SW480 (cell line): ENCODE data around the gene ZNF705A.
"Not testable (repeated sequence)": the region's sequence is repeated elsewhere in the genome, so short reads cannot be mapped to it uniquely, and the experiment has no call there.

ENCODE experiments used
- DNase-seq: peaks from one replicate; pipeline ENCODE4 v3.0.0-alpha.2; 2016; ENCODE audit warnings: low spot score

Gene ZNF705A

GRCh38 chr12:8184206-8184605, 27.4 kb downstream of the ZNF705A start:
- DNase-seq = not testable (repeated sequence)

- DNase-seq = not testable (repeated sequence)
These were observed 31.3 kb downstream of the ZNF705A start for GRCh38 chr12:8188088-8188487.

- DNase-seq = peak; percentile 27
These were observed 41.0 kb downstream of the ZNF705A start for GRCh38 chr12:8197685-8198308.

- DNase-seq = not testable (repeated sequence)
These were observed 62.0 kb downstream of the ZNF705A start for GRCh38 chr12:8218711-8219382.

- not testable (repeated sequence) for DNase-seq
These were observed 64.6 kb downstream of the ZNF705A start for GRCh38 chr12:8221375-8221774.

- DNase-seq = not testable (repeated sequence)
These were observed 65.0 kb downstream of the ZNF705A start for GRCh38 chr12:8221844-8222243.

- not testable (repeated sequence) for DNase-seq
These were observed 65.5 kb downstream of the ZNF705A start for GRCh38 chr12:8222303-8222702.

GRCh38 chr12:8223646-8224045, 66.8 kb downstream of the ZNF705A start:
- not testable (repeated sequence) for DNase-seq

GRCh38 chr12:8224782-8225181, 68.0 kb downstream of the ZNF705A start:
- DNase-seq = not testable (repeated sequence)

- no peak for DNase-seq
These were observed 69.5 kb downstream of the ZNF705A start for GRCh38 chr12:8226355-8226754.

GRCh38 chr12:8226992-8227731, 70.3 kb downstream of the ZNF705A start, which contains the start of gene FAM90A1:
Gene FAM90A1 (minus strand): TSS chr12:8227618. CDS start chr12:8224832, 2,786 bp downstream.
- not testable (repeated sequence) for DNase-seq

GRCh38 chr12:8227732-8228077, 70.9 kb downstream of the ZNF705A start:
- not testable (repeated sequence) for DNase-seq

- DNase-seq = not testable (repeated sequence)
These were observed 71.8 kb downstream of the ZNF705A start for GRCh38 chr12:8228607-8229006.

GRCh38 chr12:8229486-8229885, 72.7 kb downstream of the ZNF705A start:
- DNase-seq = not testable (repeated sequence)
